Heart left ventricle (tissue), 16 donors: ENCODE data around the gene ALPI. TPM values are rescaled to one million over a fixed set of nuclear protein-coding genes. Genes with fewer than 3 reads are reported as not detected.

Experiments used
- ATAC-seq, 4 donors: fragments of 200-7000 bp; cut with Tn5 transposase; one replicate each; pipeline ENCODE4 v1.9.1; 2020 to 2022; ENCODE audit warnings: moderate library complexity in 4 of 4, mild to moderate bottlenecking in 3 of 4, moderate number of reproducible peaks in 1 of 4
- DNase-seq, 5 donors: peaks; one replicate each; pipeline ENCODE4 v3.0.0-alpha.2; 2020
- H3K27ac ChIP-seq, 12 donors: fragments of 200-600 bp; sonication (generic) in 4 of 12; one replicate each; pipeline versions ENCODE4 v1.5.0 to v1.8.0; 2016 to 2022; ENCODE audit warnings: mild to moderate bottlenecking in 2 of 12
- H3K27me3 ChIP-seq, 9 donors: fragments of 200-600 bp; sonication (generic) in 2 of 9; one replicate each; pipeline versions ENCODE4 v1.5.1 to v1.8.0; 2016 to 2022; ENCODE audit warnings: mild to moderate bottlenecking in 3 of 9
- H3K36me3 ChIP-seq, 9 donors: fragments of 200-600 bp; sonication (generic) in 2 of 9; one replicate each; pipeline versions ENCODE4 v1.5.0 to v1.8.0; 2018 to 2022; ENCODE audit warnings: mild to moderate bottlenecking in 2 of 9
- H3K4me1 ChIP-seq, 12 donors: fragments of 200-600 bp; sonication (generic) in 4 of 12; one replicate each; pipeline versions ENCODE4 v1.5.0 to v1.8.0; 2016 to 2022; ENCODE audit warnings: mild to moderate bottlenecking in 3 of 12
- H3K4me3 ChIP-seq, 12 donors: fragments of 200-600 bp; sonication (generic) in 4 of 12; one replicate each; pipeline versions ENCODE4 v1.5.0 to v1.8.0; 2017 to 2022; ENCODE audit warnings: mild to moderate bottlenecking in 9 of 12, moderate library complexity in 4 of 12
- H3K9me3 ChIP-seq, 12 donors: fragments of 200-600 bp; sonication (generic) in 4 of 12; one replicate each; pipeline versions ENCODE4 v1.5.0 to v1.8.0; 2016 to 2022; ENCODE audit warnings: mild to moderate bottlenecking in 1 of 12
- POLR2A ChIP-seq, 2 donors: fragments of 450-650 bp; IDR thresholded peaks; one replicate each; pipeline ENCODE4 v1.6.1; 2017; ENCODE audit warnings: antibody characterized with exemption in 2 of 2, mild to moderate bottlenecking in 2 of 2, moderate library complexity in 2 of 2
- WGBS, 4 donors: extraction: QIAGEN DNeasy Blood & Tissue Kit in 2 of 4; methylation state at CpG; one replicate each; pipeline versions ENCODE4 v1.1.5 to v1.1.7; 2013 to 2018; 5-methylcytosine and 5-hydroxymethylcytosine counted together
- intact Hi-C, 10 donors: fragments of 100-400 bp; cut with DNase I; formaldehyde crosslinking; loops; one replicate each; pipeline versions ENCODE4 v1.11.1 to v1.14.2; 2022
- polyA plus RNA-seq, 2 donors: library from polyadenylated mRNA; stranded (reverse); fragments of 200-250 nt; gene quantifications; one replicate each; pipeline ENCODE4 v1.2.3, GENCODE V29; 2013
- total RNA-seq, 9 donors: library from RNA; depleted of rRNA in 2 of 9; stranded (reverse); fragments of >200 nt in 2 of 9; fragmentation: NEBNext Ultra II Directional in 3 of 9; extraction: Animal tissue kit (Norgen Biotek cat#: 25700) in 3 of 9; gene quantifications; one replicate each; pipeline versions ENCODE4 v1.1.0 to v1.2.4, GENCODE V29; 2016 to 2023
- TF ChIP-seq, protein P1 (sequence below), 12 donors: fragments of 200-600 bp; sonication (generic) in 4 of 12; IDR thresholded peaks; one replicate each; pipeline versions ENCODE4 v1.5.0 to v1.8.0; 2018 to 2022; ENCODE audit warnings: antibody characterized with exemption in 12 of 12, mild to moderate bottlenecking in 5 of 12
- donor health status: ischemic (EF 13 %, LVEDD 7.1; RV severe dilation, severe dysfunction).
- donor health status: healthy with polysubstance abuse.
- donor health status: DM: no; HTN: yes; CAD: no.
- donor health status: DM: no; HTN: no; CAD: no.
- donor health status: ischemic (EF 25% LVEDD 6.9; RV normal size, moderate dysfunction).
- donor health status: ischemic (EF 25% LVEDD 5.7; RV mildly dilated, moderate dysfunction).
- donor health status: healthy.
- donor health status: DM: yes; HTN: yes; CAD: no.
- donor health status: ischemic (EF 35%, LVEDD 5.7; RV mildly dilated, moderate dysfunction).
- donor health status: nonischemic (EF 11% LVEDD 7.7; RV severe dilation, severe dysfunction).
- donor health status: DM: yes; HTN: yes; CAD: no.
- donor health status: PGD.
- donor health status: ischemic (EF 29% LVEDD 5.4; RV normal size, mild dysfunction).
- donor health status: nonischemic (EF 23%, LVEDD 6.1; RV moderate dilation, normal function).

ALPI gene
- total and polyA plus RNA-seq, 11 donors = not detected

DNA sequence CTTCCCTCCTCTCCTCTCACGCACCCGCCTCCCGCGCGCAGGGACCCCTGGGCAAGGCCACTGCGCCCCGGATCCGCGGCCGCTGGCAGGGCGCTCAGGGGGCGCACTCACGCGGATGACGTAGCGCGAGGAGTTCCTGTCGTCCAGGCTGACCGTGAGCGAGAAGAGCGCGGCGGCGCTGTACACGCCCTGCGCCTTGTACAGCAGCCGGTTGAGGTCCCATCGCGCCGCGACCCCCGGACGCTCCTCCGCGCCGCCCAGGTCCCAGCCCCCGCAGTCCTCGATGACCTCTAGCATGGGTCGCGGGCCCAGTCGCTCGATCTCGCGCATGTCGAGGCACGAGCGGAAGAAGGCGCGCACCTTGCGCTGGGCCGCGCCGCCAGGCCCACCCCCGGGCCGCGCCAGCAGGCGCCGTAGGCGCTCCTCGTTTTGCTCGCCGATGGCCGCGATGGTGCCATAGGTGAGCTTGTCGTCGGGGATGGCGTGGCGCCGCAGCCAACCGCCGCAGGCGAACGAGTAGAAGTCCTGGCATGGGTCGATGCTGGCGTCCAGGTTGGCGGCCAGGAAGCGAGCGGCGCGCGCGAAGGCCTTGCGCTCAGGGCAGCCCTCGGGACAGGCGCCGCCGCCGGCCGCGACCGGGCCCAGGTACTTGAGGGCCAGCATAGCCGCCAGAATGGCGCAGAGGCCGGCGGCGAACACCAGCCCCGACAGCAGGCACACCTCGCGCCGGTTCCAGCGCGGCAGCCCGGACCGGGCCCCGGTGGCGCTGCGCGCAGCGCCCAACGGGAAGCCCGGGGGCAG is 30.0 kb downstream of the ALPI start:
- Histone ChIP-seq H3K9me3 (no peaks in the 10 kb centered on the region), H3K27me3 (peaks cover 25 to 74% (median 47%) of the 10 kb centered on the region in 9 donors), H3K36me3 (no peaks in the 10 kb centered on the region), H3K27ac (no peak overlapping the region), H3K4me3 (no peak overlapping the region), H3K4me1 (peaks cover 0 to 31% (median 0%) of the 10 kb centered on the region in 12 donors)
- no peak for ATAC-seq
- WGBS, 4 donors = 0 to 3% (median 2%) methylated on average over 36 to 111 of the region's 111 CpGs
- intact Hi-C loops = no loop called here
- DNase-seq = peak in 2 of 5 donors; percentile 15 to 56
- TF ChIP-seq, protein P1, sequence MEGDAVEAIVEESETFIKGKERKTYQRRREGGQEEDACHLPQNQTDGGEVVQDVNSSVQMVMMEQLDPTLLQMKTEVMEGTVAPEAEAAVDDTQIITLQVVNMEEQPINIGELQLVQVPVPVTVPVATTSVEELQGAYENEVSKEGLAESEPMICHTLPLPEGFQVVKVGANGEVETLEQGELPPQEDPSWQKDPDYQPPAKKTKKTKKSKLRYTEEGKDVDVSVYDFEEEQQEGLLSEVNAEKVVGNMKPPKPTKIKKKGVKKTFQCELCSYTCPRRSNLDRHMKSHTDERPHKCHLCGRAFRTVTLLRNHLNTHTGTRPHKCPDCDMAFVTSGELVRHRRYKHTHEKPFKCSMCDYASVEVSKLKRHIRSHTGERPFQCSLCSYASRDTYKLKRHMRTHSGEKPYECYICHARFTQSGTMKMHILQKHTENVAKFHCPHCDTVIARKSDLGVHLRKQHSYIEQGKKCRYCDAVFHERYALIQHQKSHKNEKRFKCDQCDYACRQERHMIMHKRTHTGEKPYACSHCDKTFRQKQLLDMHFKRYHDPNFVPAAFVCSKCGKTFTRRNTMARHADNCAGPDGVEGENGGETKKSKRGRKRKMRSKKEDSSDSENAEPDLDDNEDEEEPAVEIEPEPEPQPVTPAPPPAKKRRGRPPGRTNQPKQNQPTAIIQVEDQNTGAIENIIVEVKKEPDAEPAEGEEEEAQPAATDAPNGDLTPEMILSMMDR (IDR thresholded peaks at IDR 0.05) = no peak
- TF ChIP-seq POLR2A (IDR thresholded peaks at IDR 0.05) = no peak

- no peak for ATAC-seq
Observed at GRCh38 chr2:232486558-232487384, 30.8 kb downstream of the ALPI start.

DNA sequence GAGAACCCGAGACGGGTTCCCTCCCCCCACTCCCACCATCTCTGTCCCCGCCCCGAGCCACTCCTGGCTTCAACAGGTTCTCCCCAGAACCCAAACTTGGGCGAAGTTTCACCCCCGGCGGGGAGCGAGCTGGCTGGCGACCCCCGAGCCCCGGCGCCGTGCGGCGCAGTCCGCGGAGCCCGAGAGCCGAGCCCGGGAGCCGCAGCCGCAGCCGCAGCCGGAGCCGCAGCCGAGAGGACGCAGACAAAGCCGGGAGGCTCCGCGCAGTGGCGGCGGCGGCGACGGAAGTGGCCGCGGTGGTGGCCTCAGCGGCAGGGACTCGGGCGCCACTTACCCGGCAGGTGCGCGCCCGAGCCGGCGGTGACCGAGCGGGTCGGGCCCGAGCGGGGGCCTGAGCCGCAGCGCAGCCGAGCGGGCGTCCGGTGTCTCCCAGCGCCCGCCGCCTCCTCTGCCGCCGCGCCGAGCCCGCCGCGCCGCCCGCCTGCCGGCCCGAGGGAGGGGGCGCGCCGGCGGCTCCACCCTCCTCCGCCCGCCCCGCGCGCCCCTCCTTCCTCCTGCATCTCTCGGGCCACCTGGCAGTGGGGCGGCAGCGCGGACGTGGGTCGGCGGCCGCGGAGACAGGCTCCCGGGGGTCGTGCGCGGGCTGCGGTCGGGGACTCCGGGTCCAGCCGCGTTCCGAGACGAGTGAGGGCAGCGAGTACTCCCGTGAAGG is 31.6 kb downstream of the ALPI start, which contains the start of gene ECEL1:
ECEL1 (minus strand) TSS at position 450 of the 712 bp plus-strand sequence. CDS start 1,181 bp downstream, outside the sequence.
- H3K4me3 ChIP-seq = peak within 1 kb of the TSS in 7 of 12 donors; percentile 2 to 45 (median 23)
- intact Hi-C loops = no loop called here
- TF ChIP-seq, protein P1 (IDR thresholded peaks at IDR 0.05) = no peak
- no peak for TF ChIP-seq POLR2A (IDR thresholded peaks at IDR 0.05)
- DNase-seq (peak in 2 of 5 donors; percentile 18 to 64), ATAC-seq (no peak)
- no peak within 1 kb of the TSS for H3K27ac ChIP-seq
- H3K27me3 ChIP-seq = peaks cover 25 to 63% (median 47%) of the 10 kb centered on the region in 9 donors
- H3K36me3 ChIP-seq = no peaks in the 10 kb centered on the region
- no peaks in the 10 kb centered on the region for H3K9me3 ChIP-seq
- 0 to 2% (median 2%) methylated on average over 15 to 102 of the region's 102 CpGs for WGBS, 4 donors
- H3K4me1 ChIP-seq = peaks cover 0 to 31% (median 0%) of the 10 kb centered on the region in 12 donors

More at GRCh38 chr2:232486558-232487384, 30.8 kb downstream of the ALPI start:
- WGBS, 4 donors = 3 to 4% (median 4%) methylated on average over 34 to 74 of the region's 74 CpGs
- H3K27me3 ChIP-seq = peaks cover 25 to 68% (median 47%) of the 10 kb centered on the region in 9 donors
- peak overlapping the region in 7 of 12 donors; percentile 2 to 45 (median 23) for H3K4me3 ChIP-seq
- DNase-seq = peak in 2 of 5 donors; percentile 7 to 42
- H3K4me1 ChIP-seq = peaks cover 0 to 31% (median 0%) of the 10 kb centered on the region in 12 donors
- H3K36me3 ChIP-seq = no peaks in the 10 kb centered on the region
- intact Hi-C loops = no loop called here
- H3K27ac ChIP-seq = no peak overlapping the region
- TF ChIP-seq POLR2A (IDR thresholded peaks at IDR 0.05) = no peak
- TF ChIP-seq, protein P1 (IDR thresholded peaks at IDR 0.05) = no peak
- no peaks in the 10 kb centered on the region for H3K9me3 ChIP-seq
